SU-DHL-6 (cell line): Measurements from ENCODE around the gene RYR2.

Source experiments
- EZH2phosphoT487 ChIP-seq: fragments of 200-600 bp; sonication (generic), shearing (Covaris generic); conservative IDR thresholded peaks from 2 replicates; pipeline ENCODE4 v1.6.1; 2018; ENCODE audit warnings: mild to moderate bottlenecking, antibody characterized with exemption, low read length, moderate library complexity, mixed read lengths
- TF ChIP-seq, protein P1 (sequence below): fragments of 200-600 bp; sonication (generic); IDR thresholded peaks from one replicate; pipeline ENCODE4 v1.5.1; 2017; ENCODE audit warnings: antibody characterized with exemption, mild to moderate bottlenecking, low read length, moderate library complexity; ENCODE audit not compliant: insufficient read depth, poor library complexity, severe bottlenecking

DNA sequence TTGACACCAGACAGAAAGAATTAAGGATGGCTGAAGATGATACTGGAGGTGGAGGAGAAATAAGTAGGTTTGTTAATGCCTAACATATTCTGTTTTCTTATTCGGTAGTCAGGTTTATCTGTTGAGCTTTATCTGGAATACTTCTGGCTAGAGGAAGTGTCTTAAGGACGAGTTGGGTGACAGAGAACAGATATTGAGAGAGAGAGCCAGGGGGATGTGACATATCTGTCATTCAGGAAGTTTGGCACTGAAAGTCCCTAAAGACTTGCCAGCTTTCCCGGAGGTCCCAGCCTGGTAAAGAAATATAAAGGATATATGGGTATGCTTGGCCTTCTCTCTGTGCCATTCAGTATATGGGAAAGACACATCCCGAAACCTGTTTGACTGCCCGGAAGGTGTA is 568.2 kb downstream of the RYR2 start:
- TF ChIP-seq, protein P1, sequence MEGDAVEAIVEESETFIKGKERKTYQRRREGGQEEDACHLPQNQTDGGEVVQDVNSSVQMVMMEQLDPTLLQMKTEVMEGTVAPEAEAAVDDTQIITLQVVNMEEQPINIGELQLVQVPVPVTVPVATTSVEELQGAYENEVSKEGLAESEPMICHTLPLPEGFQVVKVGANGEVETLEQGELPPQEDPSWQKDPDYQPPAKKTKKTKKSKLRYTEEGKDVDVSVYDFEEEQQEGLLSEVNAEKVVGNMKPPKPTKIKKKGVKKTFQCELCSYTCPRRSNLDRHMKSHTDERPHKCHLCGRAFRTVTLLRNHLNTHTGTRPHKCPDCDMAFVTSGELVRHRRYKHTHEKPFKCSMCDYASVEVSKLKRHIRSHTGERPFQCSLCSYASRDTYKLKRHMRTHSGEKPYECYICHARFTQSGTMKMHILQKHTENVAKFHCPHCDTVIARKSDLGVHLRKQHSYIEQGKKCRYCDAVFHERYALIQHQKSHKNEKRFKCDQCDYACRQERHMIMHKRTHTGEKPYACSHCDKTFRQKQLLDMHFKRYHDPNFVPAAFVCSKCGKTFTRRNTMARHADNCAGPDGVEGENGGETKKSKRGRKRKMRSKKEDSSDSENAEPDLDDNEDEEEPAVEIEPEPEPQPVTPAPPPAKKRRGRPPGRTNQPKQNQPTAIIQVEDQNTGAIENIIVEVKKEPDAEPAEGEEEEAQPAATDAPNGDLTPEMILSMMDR, result no peak
- TF ChIP-seq EZH2phosphoT487, result no peak
